HepG2 (cell line): ENCODE measurements around the gene PPP2R2D. TPM values are rescaled to one million over a fixed set of nuclear protein-coding genes. Genes with fewer than 3 reads are reported as not detected.
A peak's percentile ranks its signal among the peaks of the same experiment; 100 is the strongest.

ENCODE experiments used
- ATAC-seq: fragments of 200-7000 bp; cut with Tn5 transposase; 3 replicates; pipeline ENCODE4 v1.9.1; 2020; ENCODE audit warnings: mild to moderate bottlenecking, moderate library complexity
- BruUV-seq: library from RNA; stranded (reverse); fragments of 400-500 nt; replicated peaks from 2 replicates; lab custom pipeline; 2021; lab: Mats Ljungman, UMichigan
- CTCF ChIA-PET: fragments of 300-600 bp; formaldehyde crosslinking; extraction: SDS; loops from one replicate; lab custom pipeline; 2021; ENCODE audit warnings: low total read pairs, inconsistent platforms, low intra/inter-chr PET ratio; lab: Yijun Ruan, JAX
- POLR2A ChIA-PET: fragments of 350-600 bp; sonication (Branson Sonifier 250); formaldehyde crosslinking; loops from one replicate; lab custom pipeline; 2020; ENCODE audit warnings: antibody characterized with exemption, inconsistent platforms; lab: Yijun Ruan, JAX
- DNase-seq: peaks from one replicate; pipeline ENCODE4 v3.0.0-alpha.2; 2015; ENCODE audit warnings: low spot score
- FAIRE-seq: peaks from 3 replicates; lab custom pipeline; 2011; peaks lifted over from hg19 to GRCh38; lab: Jason Lieb, UNC
- H2AFZ ChIP-seq: one replicate; pipeline ENCODE4 v1.6.1; 2011; ENCODE audit warnings: low read length, inconsistent platforms
- H3K27ac ChIP-seq: fragments of 300-600 bp; 3 replicates; pipeline ENCODE4 v1.8.0; 2011; ENCODE audit warnings: mixed run types, mild to moderate bottlenecking, mixed read lengths, low read length, inconsistent platforms; ENCODE audit not compliant: insufficient read depth; ENCODE audit errors: extremely low read length
- H3K27me3 ChIP-seq, 2 experiments: fragments of 200-600 bp in 1 of 2; 2 replicates in 1 of 2; 3 replicates in 1 of 2; pipeline versions ENCODE4 v1.6.0 to v1.8.0; 2011; ENCODE audit warnings: low read length in 2 of 2, mild to moderate bottlenecking in 2 of 2, moderate library complexity in 2 of 2, inconsistent platforms in 1 of 2; ENCODE audit not compliant: insufficient read depth in 2 of 2, control insufficient read depth in 1 of 2
- H3K36me3 ChIP-seq, 2 experiments: fragments of 200-600 bp in 1 of 2; replicated peaks in 1 of 2; 2 replicates in 1 of 2; 3 replicates in 1 of 2; pipeline versions ENCODE4 v1.5.1 to v1.8.0; 2011; ENCODE audit warnings: low read length in 2 of 2, inconsistent platforms in 1 of 2; ENCODE audit not compliant: insufficient read depth in 2 of 2, control insufficient read depth in 1 of 2
- H3K4me1 ChIP-seq: 2 replicates; pipeline ENCODE4 v1.5.1; 2012; ENCODE audit warnings: low read length, inconsistent platforms; ENCODE audit not compliant: insufficient read depth
- H3K4me2 ChIP-seq: 2 replicates; pipeline ENCODE4 v1.6.0; 2011; ENCODE audit warnings: low read depth, low read length, inconsistent platforms
- H3K4me3 ChIP-seq, 3 experiments: fragments of 200-600 bp in 1 of 3; sonication (generic), shearing (Covaris generic) in 1 of 3; replicated peaks in 1 of 3; 2 replicates each; pipeline ENCODE4 v1.5.1; 2011 to 2016; ENCODE audit warnings: low read length in 3 of 3, inconsistent platforms in 2 of 3, low read depth in 2 of 3, mild to moderate bottlenecking in 2 of 3, control low read depth in 1 of 3, mixed read lengths in 1 of 3; ENCODE audit not compliant: insufficient read depth in 1 of 3
- H3K79me2 ChIP-seq: one replicate; pipeline ENCODE4 v1.6.1; 2011; ENCODE audit warnings: low read length, inconsistent platforms; ENCODE audit not compliant: insufficient read depth
- H3K9ac ChIP-seq: 2 replicates; pipeline ENCODE4 v1.6.0; 2011; ENCODE audit warnings: mild to moderate bottlenecking, low read depth, low read length, inconsistent platforms; ENCODE audit not compliant: insufficient read depth
- H3K9me3 ChIP-seq: 2 replicates; pipeline ENCODE4 v1.5.1; 2012; ENCODE audit warnings: mild to moderate bottlenecking, low read length
- H4K20me1 ChIP-seq: 2 replicates; pipeline ENCODE4 v1.6.0; 2011; ENCODE audit warnings: inconsistent platforms, mild to moderate bottlenecking, low read length, moderate library complexity; ENCODE audit not compliant: insufficient read depth
- ELF3 ChIP-seq: IDR thresholded peaks from 2 replicates; pipeline ENCODE4 v1.6.1; 2016; ENCODE audit warnings: missing genetic modification reagents, missing compliant biosample characterization
- IRF2 ChIP-seq: IDR thresholded peaks from 2 replicates; pipeline ENCODE4 v1.6.1; 2018; ENCODE audit warnings: missing genetic modification reagents, missing compliant biosample characterization
- PCBP1 ChIP-seq: fragments of 200-400 bp; formaldehyde crosslinking; IDR thresholded peaks from 2 replicates; pipeline ENCODE4 v1.6.1; 2017; ENCODE audit warnings: mild to moderate bottlenecking, low read depth, low read length, borderline replicate concordance
- RAD21 ChIP-seq: fragments of 450-650 bp; formaldehyde crosslinking; IDR thresholded peaks from 2 replicates; pipeline ENCODE4 v1.5.0; 2020; ENCODE audit warnings: mild to moderate bottlenecking
- RCOR2 ChIP-seq: IDR thresholded peaks from 2 replicates; pipeline ENCODE4 v1.6.1; 2016; ENCODE audit warnings: missing biosample characterization, missing genetic modification reagents
- SMC3 ChIP-seq: IDR thresholded peaks from 2 replicates; pipeline ENCODE4 v1.6.1; 2011; ENCODE audit warnings: low read length, improper control_type of control experiment
- STAG1 ChIP-seq: sonication (generic); formaldehyde crosslinking; IDR thresholded peaks from 2 replicates; pipeline ENCODE4 v1.4.0; 2020; ENCODE audit warnings: missing genetic modification reagents
- ZNF282 ChIP-seq: fragments of 450-650 bp; IDR thresholded peaks from 2 replicates; pipeline ENCODE4 v1.6.1; 2018; ENCODE audit not compliant: partially characterized antibody
- WGBS: methylation state at CpG from one replicate; pipeline ENCODE4 v1.1.6; 2017; ENCODE audit warnings: low lambda C conversion rate; 5-methylcytosine and 5-hydroxymethylcytosine counted together
- in situ Hi-C: cut with HindIII; loops from 2 replicates; pipeline ENCODE4 v1.10.0; 2017; ENCODE audit warnings: low pct_unique_long_range_greater_than_20kb; ENCODE audit not compliant: extremely low pct_ligation_motif_present
- intact Hi-C: fragments of 100-400 bp; cut with micrococcal nuclease; formaldehyde crosslinking; loops from one replicate; pipeline ENCODE4 v1.10.0; 2022; ENCODE audit not compliant: unreplicated experiment
- polyA plus RNA-seq, 8 experiments: library from polyadenylated mRNA; depleted of rRNA in 3 of 8; stranded (reverse) in 7 of 8; unstranded in 1 of 8; fragments of >200 nt; fragmentation: Illumina TruSeq in 4 of 8; extraction: Trizol in 4 of 8; gene quantifications; 2 replicates each; pipeline versions ENCODE4 v1.2.1 to v1.2.3, GENCODE V29; 2011 to 2016; ENCODE audit warnings: low read depth in 4 of 8, missing spikeins in 1 of 8, mixed read lengths in 1 of 8; ENCODE audit not compliant: insufficient read depth in 1 of 8
- total RNA-seq, 5 experiments: library from RNA; depleted of rRNA; stranded (reverse); fragments of >200 nt; fragmentation: Illumina TruSeq; extraction: Trizol; gene quantifications; 2 replicates each; pipeline ENCODE4 v1.2.3, GENCODE V29; 2016; ENCODE audit warnings: low read depth in 1 of 5
- TF ChIP-seq, protein P1 (sequence below): sonication (generic); formaldehyde crosslinking; IDR thresholded peaks from 2 replicates; pipeline ENCODE4 v1.4.0; 2020; ENCODE audit warnings: mild to moderate bottlenecking, low read depth, missing genetic modification reagents
- TF ChIP-seq, protein P2 (sequence below): sonication (generic); formaldehyde crosslinking; IDR thresholded peaks from 2 replicates; pipeline ENCODE4 v1.5.0; 2020; ENCODE audit warnings: mild to moderate bottlenecking, missing genetic modification reagents, moderate library complexity
- TF ChIP-seq, protein P3 (sequence below): IDR thresholded peaks from 2 replicates; pipeline ENCODE4 v1.6.1; 2012; ENCODE audit warnings: low read depth, low read length, improper control_type of control experiment

PPP2R2D gene
- total and polyA plus RNA-seq, 2 of the 13 experiments (the other 11 are each of a cell fraction or from before 2014, with no cell fraction given), result 32.7 to 33.2 TPM

DNA sequence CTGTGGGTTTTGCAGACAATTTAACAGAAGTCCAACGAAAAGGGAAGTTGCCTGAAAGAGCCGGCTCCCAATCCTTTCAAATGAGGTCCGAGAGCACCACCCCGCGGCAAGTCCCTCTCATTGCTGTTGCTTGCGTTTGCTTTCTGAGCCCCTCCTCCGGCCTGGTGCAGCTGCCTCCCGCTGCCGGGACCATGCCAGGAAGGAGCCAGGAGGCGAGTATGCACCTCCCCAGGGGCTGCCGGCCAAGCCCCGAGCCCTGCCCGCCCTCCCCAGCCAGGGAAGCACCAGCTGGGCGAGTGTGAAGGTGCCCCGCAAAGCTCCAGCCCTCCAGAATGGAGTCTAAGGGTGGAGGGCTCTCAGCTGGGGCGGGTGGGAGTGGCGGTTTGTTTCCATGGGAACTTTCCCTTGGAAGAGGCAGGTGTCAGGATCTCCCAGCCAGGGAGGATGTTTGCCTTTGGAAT, 25.8 kb upstream of the PPP2R2D start:
- Histone ChIP-seq H3K4me3 (no peak overlapping the region), H3K4me1 (peaks cover 13% of the 10 kb centered on the region; the same call in 1 of the 2 replicates), H3K27ac (no peak overlapping the region), H2AFZ (no peak overlapping the region), H4K20me1 (no peaks in the 10 kb centered on the region), H3K36me3 (no peaks in the 10 kb centered on the region), H3K9me3 (no peaks in the 10 kb centered on the region), H3K9ac (no peak overlapping the region), H3K79me2 (no peaks in the 10 kb centered on the region), H3K27me3 (peaks cover 7 to 59% of the 10 kb centered on the region in 2 experiments), H3K4me2 (peak overlapping the region; percentile 23; the same call in 1 of the 2 replicates)
- FAIRE-seq, result no peak
- in situ Hi-C loops, result loop anchor here (10.0 to 25.0 kb wide), 2 partner anchors 630 to 1688 kb away; no protein-coding TSS in a partner anchor
- ChIA-PET POLR2A (no interaction called here), CTCF (interaction anchor here (1.7 to 1.9 kb wide), 2 partner anchors 421 to 633 kb away, joined by 4 to 6 read pairs; no protein-coding TSS in a partner anchor)
- peak; percentile 62 for DNase-seq
- intact Hi-C loops, result loop anchor here (10.0 kb wide), 1 partner anchor 420 kb away; no protein-coding TSS in a partner anchor
- no TSS peak for BruUV-seq
- TF ChIP-seq SMC3, result peak; percentile 57
- TF ChIP-seq IRF2 (CRISPR knock-in tag), result no peak
- no peak for TF ChIP-seq ZNF282
- peak; percentile 86 for TF ChIP-seq STAG1
- TF ChIP-seq RCOR2 (CRISPR knock-in tag), result no peak
- TF ChIP-seq, protein P1, sequence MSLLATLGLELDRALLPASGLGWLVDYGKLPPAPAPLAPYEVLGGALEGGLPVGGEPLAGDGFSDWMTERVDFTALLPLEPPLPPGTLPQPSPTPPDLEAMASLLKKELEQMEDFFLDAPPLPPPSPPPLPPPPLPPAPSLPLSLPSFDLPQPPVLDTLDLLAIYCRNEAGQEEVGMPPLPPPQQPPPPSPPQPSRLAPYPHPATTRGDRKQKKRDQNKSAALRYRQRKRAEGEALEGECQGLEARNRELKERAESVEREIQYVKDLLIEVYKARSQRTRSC (CRISPR knock-in tag), result no peak
- TF ChIP-seq, protein P2, sequence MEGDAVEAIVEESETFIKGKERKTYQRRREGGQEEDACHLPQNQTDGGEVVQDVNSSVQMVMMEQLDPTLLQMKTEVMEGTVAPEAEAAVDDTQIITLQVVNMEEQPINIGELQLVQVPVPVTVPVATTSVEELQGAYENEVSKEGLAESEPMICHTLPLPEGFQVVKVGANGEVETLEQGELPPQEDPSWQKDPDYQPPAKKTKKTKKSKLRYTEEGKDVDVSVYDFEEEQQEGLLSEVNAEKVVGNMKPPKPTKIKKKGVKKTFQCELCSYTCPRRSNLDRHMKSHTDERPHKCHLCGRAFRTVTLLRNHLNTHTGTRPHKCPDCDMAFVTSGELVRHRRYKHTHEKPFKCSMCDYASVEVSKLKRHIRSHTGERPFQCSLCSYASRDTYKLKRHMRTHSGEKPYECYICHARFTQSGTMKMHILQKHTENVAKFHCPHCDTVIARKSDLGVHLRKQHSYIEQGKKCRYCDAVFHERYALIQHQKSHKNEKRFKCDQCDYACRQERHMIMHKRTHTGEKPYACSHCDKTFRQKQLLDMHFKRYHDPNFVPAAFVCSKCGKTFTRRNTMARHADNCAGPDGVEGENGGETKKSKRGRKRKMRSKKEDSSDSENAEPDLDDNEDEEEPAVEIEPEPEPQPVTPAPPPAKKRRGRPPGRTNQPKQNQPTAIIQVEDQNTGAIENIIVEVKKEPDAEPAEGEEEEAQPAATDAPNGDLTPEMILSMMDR (CRISPR knock-in tag), result peak; percentile 88
- TF ChIP-seq RAD21 (CRISPR knock-in tag), result peak; percentile 70
- TF ChIP-seq, protein P3, sequence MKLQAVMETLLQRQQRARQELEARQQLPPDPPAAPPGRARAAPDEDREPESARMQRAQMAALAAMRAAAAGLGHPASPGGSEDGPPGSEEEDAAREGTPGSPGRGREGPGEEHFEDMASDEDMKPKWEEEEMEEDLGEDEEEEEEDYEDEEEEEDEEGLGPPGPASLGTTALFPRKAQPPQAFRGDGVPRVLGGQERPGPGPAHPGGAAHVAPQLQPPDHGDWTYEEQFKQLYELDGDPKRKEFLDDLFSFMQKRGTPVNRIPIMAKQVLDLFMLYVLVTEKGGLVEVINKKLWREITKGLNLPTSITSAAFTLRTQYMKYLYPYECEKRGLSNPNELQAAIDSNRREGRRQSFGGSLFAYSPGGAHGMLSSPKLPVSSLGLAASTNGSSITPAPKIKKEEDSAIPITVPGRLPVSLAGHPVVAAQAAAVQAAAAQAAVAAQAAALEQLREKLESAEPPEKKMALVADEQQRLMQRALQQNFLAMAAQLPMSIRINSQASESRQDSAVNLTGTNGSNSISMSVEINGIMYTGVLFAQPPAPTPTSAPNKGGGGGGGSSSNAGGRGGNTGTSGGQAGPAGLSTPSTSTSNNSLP, result no peak
- no peak for TF ChIP-seq PCBP1
- 0 out of 2 replicates have a peak, but pooled peaks have one; percentile 26 for TF ChIP-seq ELF3 (CRISPR knock-in tag)
- peak; percentile 69 for ATAC-seq
- WGBS, result 18% methylated on average over 2 of the region's 17 CpGs
